Liver (tissue), 9 donors: ENCODE data around the gene MPP3. TPM values are rescaled to one million over a fixed set of nuclear protein-coding genes. Genes with fewer than 3 reads are reported as not detected.

Source experiments
- DNase-seq: peaks from one replicate; pipeline ENCODE4 v3.0.0-alpha.2; 2017; ENCODE audit warnings: low spot score
- H3K27ac ChIP-seq, 2 donors: one replicate each; pipeline ENCODE4 v1.7.0; 2013; ENCODE audit warnings: inconsistent platforms in 2 of 2, low read length in 2 of 2, control low read depth in 1 of 2, low read depth in 1 of 2, mild to moderate bottlenecking in 1 of 2
- H3K27me3 ChIP-seq, 4 donors: one replicate each; pipeline versions ENCODE4 v1.6.1 to v1.7.0; 2013; ENCODE audit warnings: low read length in 3 of 4, inconsistent platforms in 1 of 4, mild to moderate bottlenecking in 1 of 4, moderate library complexity in 1 of 4; ENCODE audit not compliant: control insufficient read depth in 4 of 4, insufficient read depth in 4 of 4
- H3K36me3 ChIP-seq, 4 donors: one replicate each; pipeline versions ENCODE4 v1.6.1 to v1.7.0; 2013; ENCODE audit warnings: low read length in 3 of 4, mild to moderate bottlenecking in 3 of 4, low read depth in 1 of 4, moderate library complexity in 1 of 4; ENCODE audit not compliant: control insufficient read depth in 4 of 4, insufficient read depth in 3 of 4
- H3K4me1 ChIP-seq, 4 donors: one replicate each; pipeline versions ENCODE4 v1.6.1 to v1.7.0; 2013; ENCODE audit warnings: low read length in 3 of 4, mild to moderate bottlenecking in 3 of 4, moderate library complexity in 1 of 4; ENCODE audit not compliant: control insufficient read depth in 4 of 4, insufficient read depth in 4 of 4
- H3K4me3 ChIP-seq, 3 donors: one replicate each; pipeline versions ENCODE4 v1.6.1 to v1.7.0; 2013; ENCODE audit warnings: low read length in 3 of 3, control low read depth in 1 of 3, low read depth in 1 of 3, mild to moderate bottlenecking in 1 of 3
- H3K9ac ChIP-seq, 2 donors: one replicate each; pipeline ENCODE4 v1.7.0; 2013; ENCODE audit warnings: low read length in 2 of 2, mild to moderate bottlenecking in 2 of 2, moderate library complexity in 2 of 2, control low read depth in 1 of 2, low read depth in 1 of 2
- H3K9me3 ChIP-seq, 4 donors: one replicate each; pipeline versions ENCODE4 v1.6.1 to v1.7.0; 2013; ENCODE audit warnings: low read length in 3 of 4; ENCODE audit not compliant: control insufficient read depth in 4 of 4
- EGR1 ChIP-seq, 2 donors: IDR thresholded peaks; 2 replicates each; pipeline ENCODE4 v1.6.1; 2016 to 2018; ENCODE audit warnings: antibody characterized with exemption in 2 of 2, low read depth in 2 of 2
- FOXA1 ChIP-seq: IDR thresholded peaks from 2 replicates; pipeline ENCODE4 v1.6.1; 2016; ENCODE audit warnings: antibody characterized with exemption
- FOXA2 ChIP-seq: IDR thresholded peaks from 2 replicates; pipeline ENCODE4 v1.6.1; 2016; ENCODE audit warnings: antibody characterized with exemption
- GABPA ChIP-seq, 2 donors: IDR thresholded peaks in 1 of 2; conservative IDR thresholded peaks in 1 of 2; 2 replicates each; pipeline ENCODE4 v1.6.1; 2016; ENCODE audit warnings: antibody characterized with exemption in 2 of 2, mild to moderate bottlenecking in 1 of 2, moderate library complexity in 1 of 2
- HNF4A ChIP-seq, 2 donors: conservative IDR thresholded peaks; 2 replicates each; pipeline ENCODE4 v1.6.1; 2016; ENCODE audit warnings: antibody characterized with exemption in 2 of 2, mild to moderate bottlenecking in 2 of 2
- HNF4G ChIP-seq: IDR thresholded peaks from 2 replicates; pipeline ENCODE4 v1.6.1; 2016; ENCODE audit warnings: antibody characterized with exemption
- JUND ChIP-seq, 2 donors: IDR thresholded peaks; 2 replicates each; pipeline ENCODE4 v1.6.1; 2016; ENCODE audit warnings: antibody characterized with exemption in 2 of 2
- NR2F2 ChIP-seq: IDR thresholded peaks from 2 replicates; pipeline ENCODE4 v1.6.1; 2016; ENCODE audit warnings: antibody characterized with exemption
- RAD21 ChIP-seq, 2 donors: IDR thresholded peaks; 2 replicates each; pipeline ENCODE4 v1.6.1; 2016; ENCODE audit warnings: antibody characterized with exemption in 2 of 2, mild to moderate bottlenecking in 2 of 2
- RXRA ChIP-seq, 2 donors: IDR thresholded peaks; 2 replicates each; pipeline ENCODE4 v1.6.1; 2017 to 2018; ENCODE audit warnings: antibody characterized with exemption in 2 of 2, mild to moderate bottlenecking in 1 of 2
- SP1 ChIP-seq: IDR thresholded peaks from 2 replicates; pipeline ENCODE4 v1.6.1; 2018; ENCODE audit warnings: antibody characterized with exemption, mild to moderate bottlenecking
- TAF1 ChIP-seq: conservative IDR thresholded peaks from 2 replicates; pipeline ENCODE4 v1.6.1; 2016; ENCODE audit warnings: antibody characterized with exemption, mild to moderate bottlenecking
- YY1 ChIP-seq: IDR thresholded peaks from 2 replicates; pipeline ENCODE4 v1.6.1; 2016; ENCODE audit warnings: antibody characterized with exemption, mild to moderate bottlenecking
- WGBS: extraction: QIAGEN DNeasy Blood & Tissue Kit; methylation state at CpG from one replicate; pipeline ENCODE4 v1.1.7; 2013; 5-methylcytosine and 5-hydroxymethylcytosine counted together
- polyA plus RNA-seq, 2 donors: library from polyadenylated mRNA; stranded (reverse) in 1 of 2; unstranded in 1 of 2; fragments of 200-250 nt in 1 of 2; fragments of >200 nt in 1 of 2; fragmentation: Nextera tagmentation in 1 of 2; extraction: Ambion mirVana in 1 of 2; gene quantifications; one replicate each; pipeline versions ENCODE4 v1.2.1 to v1.2.3, GENCODE V29; 2013 to 2015
- total RNA-seq, 2 donors: library from RNA; depleted of rRNA; stranded (reverse); fragments of >200 nt; gene quantifications; one replicate each; pipeline ENCODE4 v1.2.3, GENCODE V29; 2014
- TF ChIP-seq, protein P1 (sequence below): IDR thresholded peaks from 2 replicates; pipeline ENCODE4 v1.6.1; 2016; ENCODE audit warnings: antibody characterized with exemption, mild to moderate bottlenecking
- TF ChIP-seq, protein P2 (sequence below): IDR thresholded peaks from 2 replicates; pipeline ENCODE4 v1.6.1; 2016; ENCODE audit warnings: antibody characterized with exemption
- TF ChIP-seq, protein P3 (sequence below): fragments of 150-350 bp; IDR thresholded peaks from 2 replicates; pipeline ENCODE4 v1.5.1; 2017; ENCODE audit warnings: improper control_type of control experiment, low read depth, low read length; ENCODE audit not compliant: missing input control
- TF ChIP-seq, protein P4 (sequence below): IDR thresholded peaks from 2 replicates; pipeline ENCODE4 v1.6.1; 2016; ENCODE audit warnings: antibody characterized with exemption
- TF ChIP-seq, protein P5 (sequence below): IDR thresholded peaks from 2 replicates; pipeline ENCODE4 v1.6.1; 2016; ENCODE audit warnings: antibody characterized with exemption
- donor health status: healthy.
- donor health status: healthy.
- donor health status: healthy.
- donor health status: healthy.
- donor health status: healthy.

MPP3 gene
- total and polyA plus RNA-seq, 4 donors, result 0.23 to 1.3 (median 0.72) TPM

DNA sequence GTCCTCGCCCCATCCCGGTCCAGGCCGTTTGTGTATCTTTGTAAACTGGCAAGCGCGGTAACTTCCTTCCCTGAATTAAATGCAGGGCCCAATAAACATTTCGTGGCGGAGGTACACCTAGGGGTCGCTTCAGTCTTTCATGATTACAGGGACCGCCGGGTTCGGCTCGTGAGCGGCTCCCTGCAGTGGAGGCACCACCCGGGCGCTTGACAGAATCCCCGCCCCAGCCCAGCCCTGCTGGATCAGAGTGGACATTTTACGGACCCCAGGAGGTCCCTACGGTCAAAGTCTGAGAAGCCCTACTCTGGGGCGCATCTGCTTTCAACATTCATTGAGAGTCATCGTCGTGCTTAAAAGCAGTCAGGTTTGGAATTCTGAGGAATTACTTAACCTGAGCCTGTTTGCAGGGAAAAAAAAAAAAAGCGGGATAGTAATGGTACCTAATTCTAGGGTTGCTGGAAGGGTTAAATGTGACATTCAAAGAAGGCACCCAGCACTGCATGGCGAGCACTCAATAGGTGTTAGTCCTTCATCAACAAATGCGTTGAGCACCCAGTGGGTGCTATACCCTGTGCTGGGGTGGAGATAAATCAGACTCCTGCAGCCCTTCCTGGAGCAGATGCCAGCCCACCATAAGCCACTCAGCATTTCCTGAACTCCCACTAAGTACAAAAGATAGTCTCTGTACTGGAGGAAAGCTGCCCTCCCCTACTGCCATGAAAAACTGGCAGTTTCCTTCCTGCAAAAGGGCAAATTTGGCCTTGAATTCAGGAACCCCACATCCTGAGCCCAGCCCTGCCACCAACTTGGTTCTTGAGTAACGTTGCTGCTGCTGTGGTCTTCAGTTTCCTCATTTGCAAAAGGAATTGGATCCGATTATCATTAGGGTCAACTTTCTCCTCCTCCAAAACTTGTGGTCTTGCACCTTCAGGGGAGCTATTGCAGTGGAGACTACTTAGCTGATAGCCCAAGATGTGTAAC lies 53.5 kb downstream of the MPP3 start:
- no peak for DNase-seq
- 13% methylated on average over 26 of the region's 26 CpGs for WGBS
- H3K4me1 ChIP-seq, result peaks cover 7 to 41% (median 36%) of the 10 kb centered on the region in 4 donors
- no peak for TF ChIP-seq FOXA1
- TF ChIP-seq YY1, result no peak
- TF ChIP-seq SP1, result no peak
- TF ChIP-seq JUND (IDR thresholded peaks at IDR 0.05), result no peak
- no peak for TF ChIP-seq HNF4G
- no peak for TF ChIP-seq HNF4A (conservative IDR thresholded peaks at IDR 0.05)
- TF ChIP-seq, protein P1, sequence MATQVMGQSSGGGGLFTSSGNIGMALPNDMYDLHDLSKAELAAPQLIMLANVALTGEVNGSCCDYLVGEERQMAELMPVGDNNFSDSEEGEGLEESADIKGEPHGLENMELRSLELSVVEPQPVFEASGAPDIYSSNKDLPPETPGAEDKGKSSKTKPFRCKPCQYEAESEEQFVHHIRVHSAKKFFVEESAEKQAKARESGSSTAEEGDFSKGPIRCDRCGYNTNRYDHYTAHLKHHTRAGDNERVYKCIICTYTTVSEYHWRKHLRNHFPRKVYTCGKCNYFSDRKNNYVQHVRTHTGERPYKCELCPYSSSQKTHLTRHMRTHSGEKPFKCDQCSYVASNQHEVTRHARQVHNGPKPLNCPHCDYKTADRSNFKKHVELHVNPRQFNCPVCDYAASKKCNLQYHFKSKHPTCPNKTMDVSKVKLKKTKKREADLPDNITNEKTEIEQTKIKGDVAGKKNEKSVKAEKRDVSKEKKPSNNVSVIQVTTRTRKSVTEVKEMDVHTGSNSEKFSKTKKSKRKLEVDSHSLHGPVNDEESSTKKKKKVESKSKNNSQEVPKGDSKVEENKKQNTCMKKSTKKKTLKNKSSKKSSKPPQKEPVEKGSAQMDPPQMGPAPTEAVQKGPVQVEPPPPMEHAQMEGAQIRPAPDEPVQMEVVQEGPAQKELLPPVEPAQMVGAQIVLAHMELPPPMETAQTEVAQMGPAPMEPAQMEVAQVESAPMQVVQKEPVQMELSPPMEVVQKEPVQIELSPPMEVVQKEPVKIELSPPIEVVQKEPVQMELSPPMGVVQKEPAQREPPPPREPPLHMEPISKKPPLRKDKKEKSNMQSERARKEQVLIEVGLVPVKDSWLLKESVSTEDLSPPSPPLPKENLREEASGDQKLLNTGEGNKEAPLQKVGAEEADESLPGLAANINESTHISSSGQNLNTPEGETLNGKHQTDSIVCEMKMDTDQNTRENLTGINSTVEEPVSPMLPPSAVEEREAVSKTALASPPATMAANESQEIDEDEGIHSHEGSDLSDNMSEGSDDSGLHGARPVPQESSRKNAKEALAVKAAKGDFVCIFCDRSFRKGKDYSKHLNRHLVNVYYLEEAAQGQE, result no peak
- TF ChIP-seq RAD21 (IDR thresholded peaks at IDR 0.05), result no peak
- no peak for TF ChIP-seq GABPA (IDR thresholded peaks at IDR 0.05 in 1 of 2, conservative IDR thresholded peaks at IDR 0.05 in 1 of 2)
- TF ChIP-seq, protein P2, sequence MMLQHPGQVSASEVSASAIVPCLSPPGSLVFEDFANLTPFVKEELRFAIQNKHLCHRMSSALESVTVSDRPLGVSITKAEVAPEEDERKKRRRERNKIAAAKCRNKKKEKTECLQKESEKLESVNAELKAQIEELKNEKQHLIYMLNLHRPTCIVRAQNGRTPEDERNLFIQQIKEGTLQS, result no peak
- TF ChIP-seq TAF1, result no peak
- TF ChIP-seq, protein P3, sequence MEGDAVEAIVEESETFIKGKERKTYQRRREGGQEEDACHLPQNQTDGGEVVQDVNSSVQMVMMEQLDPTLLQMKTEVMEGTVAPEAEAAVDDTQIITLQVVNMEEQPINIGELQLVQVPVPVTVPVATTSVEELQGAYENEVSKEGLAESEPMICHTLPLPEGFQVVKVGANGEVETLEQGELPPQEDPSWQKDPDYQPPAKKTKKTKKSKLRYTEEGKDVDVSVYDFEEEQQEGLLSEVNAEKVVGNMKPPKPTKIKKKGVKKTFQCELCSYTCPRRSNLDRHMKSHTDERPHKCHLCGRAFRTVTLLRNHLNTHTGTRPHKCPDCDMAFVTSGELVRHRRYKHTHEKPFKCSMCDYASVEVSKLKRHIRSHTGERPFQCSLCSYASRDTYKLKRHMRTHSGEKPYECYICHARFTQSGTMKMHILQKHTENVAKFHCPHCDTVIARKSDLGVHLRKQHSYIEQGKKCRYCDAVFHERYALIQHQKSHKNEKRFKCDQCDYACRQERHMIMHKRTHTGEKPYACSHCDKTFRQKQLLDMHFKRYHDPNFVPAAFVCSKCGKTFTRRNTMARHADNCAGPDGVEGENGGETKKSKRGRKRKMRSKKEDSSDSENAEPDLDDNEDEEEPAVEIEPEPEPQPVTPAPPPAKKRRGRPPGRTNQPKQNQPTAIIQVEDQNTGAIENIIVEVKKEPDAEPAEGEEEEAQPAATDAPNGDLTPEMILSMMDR, result no peak
- TF ChIP-seq EGR1 (IDR thresholded peaks at IDR 0.05; ENCODE audit: low read depth in 2 of 2), result no peak
- TF ChIP-seq, protein P4, sequence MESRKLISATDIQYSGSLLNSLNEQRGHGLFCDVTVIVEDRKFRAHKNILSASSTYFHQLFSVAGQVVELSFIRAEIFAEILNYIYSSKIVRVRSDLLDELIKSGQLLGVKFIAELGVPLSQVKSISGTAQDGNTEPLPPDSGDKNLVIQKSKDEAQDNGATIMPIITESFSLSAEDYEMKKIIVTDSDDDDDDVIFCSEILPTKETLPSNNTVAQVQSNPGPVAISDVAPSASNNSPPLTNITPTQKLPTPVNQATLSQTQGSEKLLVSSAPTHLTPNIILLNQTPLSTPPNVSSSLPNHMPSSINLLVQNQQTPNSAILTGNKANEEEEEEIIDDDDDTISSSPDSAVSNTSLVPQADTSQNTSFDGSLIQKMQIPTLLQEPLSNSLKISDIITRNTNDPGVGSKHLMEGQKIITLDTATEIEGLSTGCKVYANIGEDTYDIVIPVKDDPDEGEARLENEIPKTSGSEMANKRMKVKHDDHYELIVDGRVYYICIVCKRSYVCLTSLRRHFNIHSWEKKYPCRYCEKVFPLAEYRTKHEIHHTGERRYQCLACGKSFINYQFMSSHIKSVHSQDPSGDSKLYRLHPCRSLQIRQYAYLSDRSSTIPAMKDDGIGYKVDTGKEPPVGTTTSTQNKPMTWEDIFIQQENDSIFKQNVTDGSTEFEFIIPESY, result no peak
- TF ChIP-seq NR2F2, result no peak
- TF ChIP-seq RXRA (IDR thresholded peaks at IDR 0.05), result no peak
- TF ChIP-seq FOXA2, result no peak
- TF ChIP-seq, protein P5, sequence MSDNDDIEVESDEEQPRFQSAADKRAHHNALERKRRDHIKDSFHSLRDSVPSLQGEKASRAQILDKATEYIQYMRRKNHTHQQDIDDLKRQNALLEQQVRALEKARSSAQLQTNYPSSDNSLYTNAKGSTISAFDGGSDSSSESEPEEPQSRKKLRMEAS, result no peak
- H3K36me3 ChIP-seq, result peaks cover 0 to 1% (median under 1%) of the 10 kb centered on the region in 4 donors
- H3K27me3 ChIP-seq, result no peaks in the 10 kb centered on the region
- peak overlapping the region; percentile 62 to 69 for H3K9ac ChIP-seq
- H3K9me3 ChIP-seq, result no peaks in the 10 kb centered on the region
- H3K27ac ChIP-seq, result peak overlapping the region; percentile 65 to 98
- H3K4me3 ChIP-seq, result peak overlapping the region; percentile 41 to 77 (median 66)
